ENCODE measurements around the gene SPAG8. TPM values are rescaled to one million over a fixed set of nuclear protein-coding genes. Genes with fewer than 3 reads are reported as not detected.

Gene SPAG8, protein sequence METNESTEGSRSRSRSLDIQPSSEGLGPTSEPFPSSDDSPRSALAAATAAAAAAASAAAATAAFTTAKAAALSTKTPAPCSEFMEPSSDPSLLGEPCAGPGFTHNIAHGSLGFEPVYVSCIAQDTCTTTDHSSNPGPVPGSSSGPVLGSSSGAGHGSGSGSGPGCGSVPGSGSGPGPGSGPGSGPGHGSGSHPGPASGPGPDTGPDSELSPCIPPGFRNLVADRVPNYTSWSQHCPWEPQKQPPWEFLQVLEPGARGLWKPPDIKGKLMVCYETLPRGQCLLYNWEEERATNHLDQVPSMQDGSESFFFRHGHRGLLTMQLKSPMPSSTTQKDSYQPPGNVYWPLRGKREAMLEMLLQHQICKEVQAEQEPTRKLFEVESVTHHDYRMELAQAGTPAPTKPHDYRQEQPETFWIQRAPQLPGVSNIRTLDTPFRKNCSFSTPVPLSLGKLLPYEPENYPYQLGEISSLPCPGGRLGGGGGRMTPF
- 2.9 TPM for total RNA-seq

GRCh38 chr9:35812025-35812602 lies at the start of gene SPAG8:
Gene SPAG8, minus strand, starts transcription at chr9:35812262. Its CDS starts 115 bp downstream, at chr9:35812147.

GRCh38 chr9:35829084-35829763 lies 17.2 kb upstream of the SPAG8 start, which contains the start of gene TMEM8B:
Gene TMEM8B, plus strand, starts transcription at chr9:35829228. Its CDS starts 220 bp downstream, at chr9:35829448.

GRCh38 chr9:35828716-35829083 lies 16.6 kb upstream of the SPAG8 start, which contains the start of gene FAM221B:
Gene FAM221B, minus strand, starts transcription at chr9:35828732. Its CDS starts 2,571 bp downstream, at chr9:35826161.

DNA sequence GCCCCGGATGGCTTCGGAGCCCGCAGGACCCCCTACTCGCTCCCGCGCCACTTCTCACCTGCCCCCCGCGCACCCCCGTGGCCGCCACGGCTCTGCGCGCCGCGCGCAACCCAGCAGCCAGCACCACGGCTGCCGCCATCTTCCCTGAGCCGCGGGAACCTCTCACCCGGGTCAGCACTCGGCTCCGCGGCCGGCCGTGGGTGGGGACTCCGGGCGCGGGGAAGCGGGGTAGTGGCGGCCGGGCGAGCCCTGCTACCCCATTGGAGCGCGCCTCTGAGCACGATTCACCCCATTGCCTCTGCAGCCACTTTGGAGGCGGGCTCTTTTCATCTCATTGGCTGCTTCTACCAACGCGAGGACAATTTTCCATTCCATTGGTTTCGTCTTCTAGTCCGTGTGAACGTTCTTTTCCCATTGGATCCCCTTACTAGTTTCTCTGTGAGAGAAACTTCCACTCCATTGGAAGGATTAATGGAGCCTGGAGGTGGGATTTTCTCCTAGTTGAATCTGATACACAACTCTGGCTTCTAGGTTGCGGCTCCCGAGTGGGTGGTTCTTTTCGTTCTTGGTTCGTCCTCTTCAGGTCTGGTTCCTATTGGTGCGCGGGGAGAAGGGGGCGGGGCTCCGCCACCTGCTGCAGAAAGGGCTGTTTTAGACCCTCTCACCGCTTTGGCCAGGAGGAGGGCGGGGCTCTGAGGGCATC lies 2.9 kb upstream of the SPAG8 start, which contains the start of gene HINT2:
HINT2 (minus strand) TSS at position 202 of the 703 bp plus-strand sequence; CDS start at position 139, 63 bp downstream.

GRCh38 chr9:35791297-35791921 lies 20.7 kb downstream of the SPAG8 start, which contains the start of gene NPR2:
Gene NPR2, plus strand, starts transcription at chr9:35791591. Its CDS starts 818 bp downstream, at chr9:35792409.

Other genes with a start within 250 kb of the SPAG8 start
- gene TESK1, start 207.0 kb downstream of the SPAG8 start, total RNA-seq: 23.4 TPM
- gene CD72, start 193.8 kb downstream of the SPAG8 start, total RNA-seq: 2.5 TPM
- not detected for gene SIT1, start 161.3 kb downstream of the SPAG8 start, total RNA-seq
- 5,655 TPM for gene RMRP, start 154.2 kb downstream of the SPAG8 start, total RNA-seq
- 8.9 TPM for gene CCDC107, start 154.0 kb downstream of the SPAG8 start, total RNA-seq
- gene ARHGEF39, start 147.1 kb downstream of the SPAG8 start, total RNA-seq: 1.9 TPM
- gene CA9, start 138.3 kb downstream of the SPAG8 start, total RNA-seq: 0.88 TPM
- gene TPM2, start 122.3 kb downstream of the SPAG8 start, total RNA-seq: 288 TPM
- gene TLN1, start 80.1 kb downstream of the SPAG8 start, total RNA-seq: 160 TPM
- 32.2 TPM for gene CREB3, start 79.6 kb downstream of the SPAG8 start, total RNA-seq
- 60.5 TPM for gene GBA2, start 63.0 kb downstream of the SPAG8 start, total RNA-seq
- gene RGP1, start 63.0 kb downstream of the SPAG8 start, total RNA-seq: 21.8 TPM
- gene MSMP, start 58.0 kb downstream of the SPAG8 start, total RNA-seq: 2.3 TPM
- gene NPR2, start 20.7 kb downstream of the SPAG8 start, total RNA-seq: 30.7 TPM
- gene HINT2, start 2.8 kb upstream of the SPAG8 start, total RNA-seq: 17.0 TPM
- gene FAM221B, start 16.5 kb upstream of the SPAG8 start, total RNA-seq: not detected
- 16.6 TPM for gene TMEM8B, start 17.0 kb upstream of the SPAG8 start, total RNA-seq
- not detected for gene OR13J1, start 58.1 kb upstream of the SPAG8 start, total RNA-seq
- not detected for gene HRCT1, start 93.9 kb upstream of the SPAG8 start, total RNA-seq
- gene SPAAR, start 97.2 kb upstream of the SPAG8 start, total RNA-seq: 0.33 TPM
- not detected for gene OR2S2, start 145.9 kb upstream of the SPAG8 start, total RNA-seq
- 34.2 TPM for gene RECK, start 224.7 kb upstream of the SPAG8 start, total RNA-seq